Esophagus (tissue), 2 donors: Measurements from ENCODE around the gene CSNK1D. TPM values are rescaled to one million over a fixed set of nuclear protein-coding genes. Genes with fewer than 3 reads are reported as not detected.

Source experiments
- H3K27ac ChIP-seq, 2 donors: one replicate each; pipeline ENCODE4 v1.5.1; 2013; ENCODE audit warnings: low read depth in 2 of 2, mild to moderate bottlenecking in 2 of 2, inconsistent platforms in 1 of 2, low read length in 1 of 2, moderate library complexity in 1 of 2
- H3K27me3 ChIP-seq, 2 donors: one replicate each; pipeline ENCODE4 v1.6.1; 2013; ENCODE audit warnings: low read length in 2 of 2, control low read depth in 1 of 2, mild to moderate bottlenecking in 1 of 2; ENCODE audit not compliant: insufficient read depth in 2 of 2, control insufficient read depth in 1 of 2
- H3K36me3 ChIP-seq, 2 donors: one replicate each; pipeline ENCODE4 v1.6.1; 2013; ENCODE audit warnings: low read length in 1 of 2; ENCODE audit not compliant: control insufficient read depth in 2 of 2, insufficient read depth in 2 of 2
- H3K4me1 ChIP-seq, 2 donors: one replicate each; pipeline ENCODE4 v1.6.1; 2013; ENCODE audit warnings: low read length in 1 of 2; ENCODE audit not compliant: control insufficient read depth in 2 of 2, insufficient read depth in 2 of 2
- H3K4me3 ChIP-seq, 2 donors: one replicate each; pipeline ENCODE4 v1.5.1; 2013; ENCODE audit warnings: low read length in 2 of 2, mild to moderate bottlenecking in 2 of 2, low read depth in 1 of 2, moderate library complexity in 1 of 2
- H3K9me3 ChIP-seq, 2 donors: one replicate each; pipeline ENCODE4 v1.6.1; 2013; ENCODE audit warnings: mild to moderate bottlenecking in 2 of 2, low read depth in 1 of 2, low read length in 1 of 2, moderate library complexity in 1 of 2; ENCODE audit not compliant: control insufficient read depth in 2 of 2, insufficient read depth in 1 of 2
- WGBS, 2 donors: extraction: QIAGEN DNeasy Blood & Tissue Kit; methylation state at CpG; one replicate each; pipeline ENCODE4 v1.1.7; 2013; 5-methylcytosine and 5-hydroxymethylcytosine counted together
- polyA plus RNA-seq, 2 donors: library from polyadenylated mRNA; stranded (reverse); fragments of 200-250 nt; gene quantifications; one replicate each; pipeline ENCODE4 v1.2.3, GENCODE V29; 2013
- donor health status: healthy with polysubstance abuse.
- donor health status: Bipolar disorder and iron deficiency.

CSNK1D gene
- polyA plus RNA-seq, 2 donors, result 63.7 to 79.6 TPM

- no peaks in the 10 kb centered on the region for H3K36me3 ChIP-seq
- peaks cover 0 to 3% of the 10 kb centered on the region in 2 donors for H3K27me3 ChIP-seq
- WGBS, 2 donors, result 70% methylated on average over 27 of the region's 27 CpGs
- H3K4me1 ChIP-seq, result no peaks in the 10 kb centered on the region
- no peak overlapping the region for H3K4me3 ChIP-seq
- H3K27ac ChIP-seq, result no peak overlapping the region
- H3K9me3 ChIP-seq, result no peaks in the 10 kb centered on the region
Measured at GRCh38 chr17:82309656-82310570, 36.4 kb upstream of the CSNK1D start.

DNA sequence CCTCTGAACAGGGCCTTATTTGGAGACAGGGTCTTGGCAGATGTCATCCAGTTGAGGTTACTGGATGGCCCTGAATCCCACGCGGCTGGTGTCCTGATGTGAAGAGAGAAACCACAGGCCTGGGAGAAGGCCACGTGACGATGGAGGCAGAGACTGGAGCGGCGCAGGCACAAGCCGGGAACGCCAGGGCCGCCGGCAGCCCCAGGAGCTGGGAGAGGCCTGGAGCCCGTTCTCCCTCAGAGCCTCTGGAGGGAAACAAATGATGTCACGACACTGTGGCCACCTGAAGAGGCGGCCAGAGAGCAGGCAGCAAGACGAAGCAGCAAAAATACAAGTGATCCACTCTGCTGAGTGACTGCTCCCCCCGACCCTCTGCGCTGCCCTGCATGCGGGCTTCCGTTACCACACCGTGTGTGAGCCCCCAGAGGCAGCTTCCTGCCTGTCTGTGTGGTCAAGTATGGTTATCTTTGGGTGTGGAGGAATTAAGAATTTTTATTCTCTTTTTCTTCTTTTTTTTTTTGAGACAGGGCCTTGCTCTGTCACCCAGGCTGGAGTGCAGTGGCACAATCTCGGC lies 32.3 kb upstream of the CSNK1D start:
- Histone ChIP-seq H3K27ac (no peak overlapping the region), H3K9me3 (no peaks in the 10 kb centered on the region), H3K4me3 (no peak overlapping the region), H3K27me3 (no peaks in the 10 kb centered on the region), H3K36me3 (no peaks in the 10 kb centered on the region), H3K4me1 (peaks cover 0 to 11% of the 10 kb centered on the region in 2 donors)
- WGBS, 2 donors, result 83 to 84% methylated on average over 20 of the region's 20 CpGs

DNA sequence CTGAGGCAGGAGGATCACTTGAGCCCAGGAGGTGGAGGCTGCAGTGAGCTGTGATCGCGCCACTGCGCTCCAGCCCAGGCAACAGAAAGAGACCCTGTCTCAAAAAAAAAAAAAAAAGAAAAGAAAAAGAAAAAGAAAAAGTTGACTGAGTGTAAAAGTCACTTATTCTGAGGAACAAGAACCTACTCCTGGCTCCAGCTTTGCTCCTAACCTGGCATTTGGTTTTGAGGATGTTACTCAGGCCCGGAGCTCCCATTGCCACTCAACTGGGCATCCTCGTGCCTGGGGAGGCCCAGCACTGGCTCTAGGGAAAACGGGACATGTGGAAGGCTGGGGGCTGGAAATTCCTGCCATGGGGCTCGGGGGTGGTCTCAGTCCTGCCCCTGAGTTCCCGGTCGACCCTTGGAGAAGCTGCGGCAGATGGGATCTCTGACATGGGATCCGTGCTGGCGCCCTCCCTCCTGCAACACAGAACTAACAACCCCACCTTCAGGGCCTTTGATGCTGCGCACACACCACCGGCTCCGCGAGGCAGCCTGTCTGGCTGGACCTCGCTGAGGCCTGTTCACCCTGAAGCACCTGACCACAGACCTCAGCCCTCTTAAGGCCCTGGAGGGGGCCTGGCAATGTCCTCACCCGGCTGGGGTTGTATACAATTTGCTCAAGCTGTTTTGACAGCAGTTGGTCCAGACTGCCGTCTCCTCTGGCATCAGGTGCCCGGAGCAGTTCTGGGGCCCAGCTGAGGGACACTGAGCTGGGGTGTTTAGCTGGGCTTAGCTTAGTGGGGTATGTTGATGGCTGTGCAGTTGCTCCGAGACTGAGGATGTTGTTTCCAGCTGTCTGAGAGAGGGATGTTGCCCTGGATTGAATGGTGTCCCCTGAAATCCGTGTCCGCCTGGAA lies 31.6 kb upstream of the CSNK1D start:
- H3K27ac ChIP-seq, result no peak overlapping the region

GRCh38 chr17:82303944-82304808 lies 30.7 kb upstream of the CSNK1D start:
- Histone ChIP-seq H3K4me1 (peaks cover 0 to 11% of the 10 kb centered on the region in 2 donors), H3K36me3 (no peaks in the 10 kb centered on the region), H3K27me3 (no peaks in the 10 kb centered on the region), H3K4me3 (no peak overlapping the region), H3K9me3 (no peaks in the 10 kb centered on the region), H3K27ac (no peak overlapping the region)
- 78 to 79% methylated on average over 14 to 26 of the region's 26 CpGs for WGBS, 2 donors

More for the DNA sequence above, 31.6 kb upstream of the CSNK1D start:
- Histone ChIP-seq H3K36me3 (no peaks in the 10 kb centered on the region), H3K27me3 (no peaks in the 10 kb centered on the region), H3K4me1 (peaks cover 0 to 11% of the 10 kb centered on the region in 2 donors), H3K4me3 (no peak overlapping the region), H3K9me3 (no peaks in the 10 kb centered on the region)
- 84 to 85% methylated on average over 22 to 23 of the region's 23 CpGs for WGBS, 2 donors

DNA sequence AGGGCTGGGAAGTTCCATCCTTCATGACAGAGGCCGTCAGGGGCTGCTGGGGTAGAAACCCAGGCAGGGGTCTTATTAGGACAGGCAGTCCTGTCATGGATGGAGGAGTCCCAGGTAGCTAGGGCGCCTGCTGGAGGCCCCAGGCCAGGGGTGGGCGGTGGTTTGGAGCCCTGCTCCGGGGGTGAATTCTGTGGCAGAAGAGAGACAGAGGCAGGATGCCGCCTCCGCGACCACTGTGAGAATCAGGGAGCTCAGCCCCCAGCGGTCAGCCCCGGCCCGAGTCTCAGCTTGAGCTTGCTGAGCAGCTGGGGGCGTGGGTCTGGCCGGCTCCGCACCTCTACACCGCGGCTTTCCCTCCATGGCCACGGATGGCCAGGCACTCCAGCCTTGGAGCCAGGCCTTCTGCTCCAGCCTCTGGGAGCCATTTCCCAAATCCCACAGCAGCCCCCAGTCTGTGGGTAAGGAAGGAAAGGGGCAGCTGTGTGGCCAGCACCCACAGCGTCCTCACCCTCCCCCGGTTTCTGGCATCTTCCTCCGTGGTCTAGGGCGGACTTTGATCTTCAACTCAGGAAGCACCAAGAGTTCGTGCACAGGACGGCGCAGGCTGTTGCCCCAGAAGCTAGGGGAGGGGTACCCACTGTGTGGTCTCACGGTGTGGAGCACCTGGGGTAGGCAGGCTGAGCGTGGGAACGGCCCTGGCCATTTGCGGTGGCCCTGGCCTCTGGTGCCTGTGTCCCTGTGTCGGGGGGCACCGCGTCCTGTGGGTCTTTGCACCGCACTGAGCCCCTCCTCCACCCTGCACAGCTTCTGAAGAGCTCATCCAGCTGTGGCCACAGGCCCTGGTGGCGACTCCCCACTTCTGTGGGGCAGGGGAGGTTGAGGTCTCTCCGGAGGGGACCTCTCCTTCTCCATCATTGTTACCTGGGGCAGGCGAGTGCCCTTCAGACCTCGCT lies 29.8 kb upstream of the CSNK1D start:
- no peaks in the 10 kb centered on the region for H3K36me3 ChIP-seq
- H3K9me3 ChIP-seq, result no peaks in the 10 kb centered on the region
- H3K27me3 ChIP-seq, result no peaks in the 10 kb centered on the region
- H3K27ac ChIP-seq, result no peak overlapping the region
- no peak overlapping the region for H3K4me3 ChIP-seq
- WGBS, 2 donors, result 68 to 80% methylated on average over 35 of the region's 35 CpGs
- H3K4me1 ChIP-seq, result peaks cover 5 to 21% of the 10 kb centered on the region in 2 donors

GRCh38 chr17:82302568-82302963 lies 29.1 kb upstream of the CSNK1D start:
- Histone ChIP-seq H3K9me3 (no peaks in the 10 kb centered on the region), H3K36me3 (no peaks in the 10 kb centered on the region), H3K27me3 (no peaks in the 10 kb centered on the region), H3K4me3 (no peak overlapping the region), H3K27ac (no peak overlapping the region), H3K4me1 (peaks cover 5 to 25% of the 10 kb centered on the region in 2 donors)
- 78 to 82% methylated on average over 14 to 15 of the region's 15 CpGs for WGBS, 2 donors

GRCh38 chr17:82301916-82302567 lies 28.5 kb upstream of the CSNK1D start:
- no peaks in the 10 kb centered on the region for H3K36me3 ChIP-seq
- no peaks in the 10 kb centered on the region for H3K27me3 ChIP-seq
- H3K4me1 ChIP-seq, result peaks cover 5 to 29% of the 10 kb centered on the region in 2 donors
- no peaks in the 10 kb centered on the region for H3K9me3 ChIP-seq
- no peak overlapping the region for H3K4me3 ChIP-seq
- WGBS, 2 donors, result 44 to 45% methylated on average over 23 of the region's 23 CpGs
- H3K27ac ChIP-seq, result peak overlapping the region; percentile 3 to 14
